Keratinocyte (primary cell): ENCODE results near the gene LRRC37B.
A peak's percentile ranks its signal among the peaks of the same experiment; 100 is the strongest.
"Not testable (repeated sequence)": the region's sequence is repeated elsewhere in the genome, so short reads cannot be mapped to it uniquely, and the experiment has no call there.

ENCODE experiments used
- CTCF ChIP-seq, 3 experiments: IDR thresholded peaks in 1 of 3; conservative IDR thresholded peaks in 1 of 3; optimal IDR thresholded peaks in 1 of 3; 2 replicates in 2 of 3; 3 replicates in 1 of 3; pipeline versions ENCODE3 to v1.5.1; 2011; ENCODE audit warnings: low read length in 3 of 3, mild to moderate bottlenecking in 3 of 3, moderate library complexity in 2 of 3, control low read depth in 1 of 3, inconsistent platforms in 1 of 3; ENCODE audit not compliant: insufficient read depth in 2 of 3; ENCODE audit errors: extremely low read depth in 1 of 3
- EZH2 ChIP-seq: IDR thresholded peaks from one replicate; pipeline ENCODE4 v1.6.1; 2012; ENCODE audit warnings: inconsistent platforms, mild to moderate bottlenecking, low read length, moderate library complexity

DNA sequence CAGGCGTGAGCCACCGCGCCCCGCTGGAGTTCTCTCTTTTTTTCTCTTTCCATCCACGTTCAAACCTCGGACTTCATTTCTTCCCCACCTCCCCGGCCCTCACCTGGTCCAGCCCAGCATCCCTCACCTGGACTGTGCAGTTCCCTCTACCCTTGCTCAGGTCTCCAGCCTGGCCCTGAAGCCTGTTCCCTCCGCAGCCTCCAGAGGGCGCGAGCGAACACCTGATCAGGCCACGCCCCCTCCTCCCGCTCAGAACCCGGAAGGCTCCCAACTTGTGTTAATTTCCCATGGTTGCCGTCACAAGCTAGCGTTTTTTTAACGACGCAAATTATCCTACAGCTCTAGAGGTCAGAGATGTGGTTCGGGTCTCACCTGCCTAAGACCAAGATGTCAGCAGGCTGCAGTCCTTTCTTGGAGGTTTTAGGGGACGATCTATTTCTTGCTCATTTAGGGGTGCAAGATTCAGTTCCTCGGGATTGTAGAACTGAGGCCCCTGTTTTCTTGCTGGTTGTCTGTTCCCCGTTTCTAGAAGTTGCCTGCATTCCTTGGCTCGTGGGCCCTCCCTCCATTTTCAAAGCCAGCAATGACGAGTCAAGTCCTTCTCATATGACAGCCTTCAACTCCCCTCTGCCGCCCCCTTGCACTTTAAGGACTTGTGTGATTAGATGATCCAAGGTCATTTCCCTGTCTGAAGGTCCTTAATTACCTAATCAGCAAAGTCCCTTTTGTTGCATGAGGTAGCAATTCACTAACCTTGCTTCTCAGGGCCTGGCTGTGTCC is 59.9 kb downstream of the LRRC37B start:
- peak in 1 of 3 experiments; percentile 34 for TF ChIP-seq CTCF (optimal IDR thresholded peaks at IDR 0.05 in 1 of 3, IDR thresholded peaks at IDR 0.05 in 1 of 3, conservative IDR thresholded peaks at IDR 0.05 in 1 of 3; ENCODE audit: extremely low read depth in 1 of 3, insufficient read depth in 2 of 3, low read length in 3 of 3)
- TF ChIP-seq EZH2, result not testable (repeated sequence)
